ENCODE measurements around the gene PPP4R2. TPM values are rescaled to one million over a fixed set of nuclear protein-coding genes. Genes with fewer than 3 reads are reported as not detected.

PPP4R2 gene
- total RNA-seq, 6 donors from 2014 or later = 24.3 to 88.0 (median 54.8) TPM

- peaks cover 0 to 12% (median 4%) of the 10 kb centered on the region in 4 donors for H3K36me3 ChIP-seq
- peak in 1 of 2 donors; percentile 29 for ATAC-seq (ENCODE audit: low FRiP score in 2 of 2)
- no peaks in the 10 kb centered on the region for H3K4me1 ChIP-seq
- H3K27me3 ChIP-seq = no peaks in the 10 kb centered on the region
- WGBS, 2 donors = 63 to 64% methylated on average over 6 of the region's 6 CpGs
- DNase-seq = no peak
- no peak overlapping the region for H3K27ac ChIP-seq
- TF ChIP-seq EP300 (IDR thresholded peaks at IDR 0.05) = no peak
- TF ChIP-seq CTCF (IDR thresholded peaks at IDR 0.05) = no peak
- TF ChIP-seq POLR2A (IDR thresholded peaks at IDR 0.05) = no peak
- TF ChIP-seq POLR2AphosphoS5 (IDR thresholded peaks at IDR 0.05) = no peak
- H3K9me3 ChIP-seq = no peaks in the 10 kb centered on the region
- H3K4me3 ChIP-seq = no peak overlapping the region
Observed at GRCh38 chr3:73070675-73071575, 74.3 kb downstream of the PPP4R2 start.

GRCh38 chr3:73071952-73072351 is 75.3 kb downstream of the PPP4R2 start:
- Histone ChIP-seq H3K27ac (no peak overlapping the region), H3K36me3 (peaks cover 0 to 10% (median 2%) of the 10 kb centered on the region in 4 donors), H3K9me3 (no peaks in the 10 kb centered on the region), H3K4me3 (no peak overlapping the region), H3K4me1 (no peaks in the 10 kb centered on the region), H3K27me3 (no peaks in the 10 kb centered on the region)
- TF ChIP-seq POLR2A (IDR thresholded peaks at IDR 0.05) = no peak
- TF ChIP-seq POLR2AphosphoS5 (IDR thresholded peaks at IDR 0.05) = no peak
- TF ChIP-seq EP300 (IDR thresholded peaks at IDR 0.05) = no peak
- no peak for TF ChIP-seq CTCF (IDR thresholded peaks at IDR 0.05)
- no peak for DNase-seq
- WGBS, 2 donors = 88 to 100% methylated on average over 1 of the region's 1 CpG
- ATAC-seq (ENCODE audit: low FRiP score in 2 of 2) = no peak

GRCh38 chr3:73072634-73073033 is 76.0 kb downstream of the PPP4R2 start:
- Histone ChIP-seq H3K27ac (no peak overlapping the region), H3K4me1 (no peaks in the 10 kb centered on the region), H3K36me3 (peaks cover 0 to 9% (median 0%) of the 10 kb centered on the region in 4 donors), H3K4me3 (no peak overlapping the region), H3K27me3 (no peaks in the 10 kb centered on the region), H3K9me3 (no peaks in the 10 kb centered on the region)
- WGBS, 2 donors = 56 to 67% methylated on average over 1 of the region's 1 CpG
- TF ChIP-seq CTCF (IDR thresholded peaks at IDR 0.05) (no peak), POLR2A (IDR thresholded peaks at IDR 0.05) (no peak), POLR2AphosphoS5 (IDR thresholded peaks at IDR 0.05) (no peak), EP300 (IDR thresholded peaks at IDR 0.05) (no peak)
- no peak for ATAC-seq (ENCODE audit: low FRiP score in 2 of 2)
- DNase-seq = no peak

- no peaks in the 10 kb centered on the region for H3K27me3 ChIP-seq
- 68 to 71% methylated on average over 4 of the region's 4 CpGs for WGBS, 2 donors
- TF ChIP-seq CTCF (IDR thresholded peaks at IDR 0.05) (no peak), POLR2A (IDR thresholded peaks at IDR 0.05) (no peak), EP300 (IDR thresholded peaks at IDR 0.05) (no peak), POLR2AphosphoS5 (IDR thresholded peaks at IDR 0.05) (no peak)
- no peak for DNase-seq
- no peaks in the 10 kb centered on the region for H3K4me1 ChIP-seq
- H3K9me3 ChIP-seq = no peaks in the 10 kb centered on the region
- peaks cover 0 to 4% (median 0%) of the 10 kb centered on the region in 4 donors for H3K36me3 ChIP-seq
- ATAC-seq (ENCODE audit: low FRiP score in 2 of 2) = no peak
- no peak overlapping the region for H3K4me3 ChIP-seq
- no peak overlapping the region for H3K27ac ChIP-seq
Observed at GRCh38 chr3:73073091-73073707, 76.6 kb downstream of the PPP4R2 start.

Measured in upper lobe of left lung (tissue), 6 donors.